ENCODE data around the gene TMX1.

The TMX1 gene

GRCh38 chr14:51206462-51206861 lies 33.6 kb upstream of the TMX1 start:
- no peak for TF ChIP-seq CTCF (IDR thresholded peaks at IDR 0.05; ENCODE audit: insufficient read depth, low read length, poor library complexity, severe bottlenecking)
- no peak for DNase-seq (ENCODE audit: extremely low read depth, insufficient read length)
- no peaks in the 10 kb centered on the region for H3K27me3 ChIP-seq (replicated peaks; ENCODE audit: control insufficient read depth, insufficient read depth, low read length)
- no peak overlapping the region for H3K4me3 ChIP-seq (replicated peaks; ENCODE audit: low read depth, low read length)
- H3K36me3 ChIP-seq (ENCODE audit: control insufficient read depth, insufficient read depth, low read length) = no peaks in the 10 kb centered on the region

- no peak overlapping the region for H3K4me3 ChIP-seq (replicated peaks; ENCODE audit: low read depth, low read length)
- H3K36me3 ChIP-seq (ENCODE audit: control insufficient read depth, insufficient read depth, low read length) = no peaks in the 10 kb centered on the region
- no peak for TF ChIP-seq CTCF (IDR thresholded peaks at IDR 0.05; ENCODE audit: insufficient read depth, low read length, poor library complexity, severe bottlenecking)
- no peak for DNase-seq (ENCODE audit: extremely low read depth, insufficient read length)
- H3K27me3 ChIP-seq (replicated peaks; ENCODE audit: control insufficient read depth, insufficient read depth, low read length) = no peaks in the 10 kb centered on the region
Observed at GRCh38 chr14:51207621-51208020, 32.4 kb upstream of the TMX1 start.

DNA sequence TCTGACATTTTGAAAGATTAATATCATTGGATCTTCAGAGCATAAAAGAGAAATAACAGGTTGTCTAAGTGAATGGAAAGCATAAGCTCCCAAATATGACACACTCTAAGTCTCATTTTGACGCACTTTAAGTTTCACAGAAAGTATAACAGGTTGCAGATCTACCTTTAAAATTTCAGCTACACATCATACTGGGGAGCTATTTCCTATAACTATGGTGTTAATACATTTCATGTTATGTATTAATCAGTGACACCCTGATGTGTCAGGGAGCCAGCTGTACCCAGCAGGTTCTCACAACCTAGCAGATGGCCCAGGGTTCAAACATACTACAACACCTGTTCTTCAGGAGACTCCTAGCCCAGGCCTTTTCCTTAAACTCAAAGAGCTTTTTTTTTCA lies 31.1 kb upstream of the TMX1 start:
- Histone ChIP-seq H3K27me3 (replicated peaks; ENCODE audit: control insufficient read depth, insufficient read depth, low read length) (no peaks in the 10 kb centered on the region), H3K36me3 (ENCODE audit: control insufficient read depth, insufficient read depth, low read length) (no peaks in the 10 kb centered on the region), H3K4me3 (replicated peaks; ENCODE audit: low read depth, low read length) (no peak overlapping the region)
- DNase-seq (ENCODE audit: extremely low read depth, insufficient read length) = no peak
- TF ChIP-seq CTCF (IDR thresholded peaks at IDR 0.05; ENCODE audit: insufficient read depth, low read length, poor library complexity, severe bottlenecking) = no peak

GRCh38 chr14:51209457-51209856 lies 30.6 kb upstream of the TMX1 start:
- no peaks in the 10 kb centered on the region for H3K36me3 ChIP-seq (ENCODE audit: control insufficient read depth, insufficient read depth, low read length)
- no peak for DNase-seq (ENCODE audit: extremely low read depth, insufficient read length)
- no peak for TF ChIP-seq CTCF (IDR thresholded peaks at IDR 0.05; ENCODE audit: insufficient read depth, low read length, poor library complexity, severe bottlenecking)
- no peak overlapping the region for H3K4me3 ChIP-seq (replicated peaks; ENCODE audit: low read depth, low read length)
- no peaks in the 10 kb centered on the region for H3K27me3 ChIP-seq (replicated peaks; ENCODE audit: control insufficient read depth, insufficient read depth, low read length)

- TF ChIP-seq CTCF (IDR thresholded peaks at IDR 0.05; ENCODE audit: insufficient read depth, low read length, poor library complexity, severe bottlenecking) = no peak
- H3K36me3 ChIP-seq (ENCODE audit: control insufficient read depth, insufficient read depth, low read length) = no peaks in the 10 kb centered on the region
- DNase-seq (ENCODE audit: extremely low read depth, insufficient read length) = no peak
- H3K4me3 ChIP-seq (replicated peaks; ENCODE audit: low read depth, low read length) = no peak overlapping the region
- H3K27me3 ChIP-seq (replicated peaks; ENCODE audit: control insufficient read depth, insufficient read depth, low read length) = no peaks in the 10 kb centered on the region
Observed at GRCh38 chr14:51210594-51210993, 29.5 kb upstream of the TMX1 start.

DNA sequence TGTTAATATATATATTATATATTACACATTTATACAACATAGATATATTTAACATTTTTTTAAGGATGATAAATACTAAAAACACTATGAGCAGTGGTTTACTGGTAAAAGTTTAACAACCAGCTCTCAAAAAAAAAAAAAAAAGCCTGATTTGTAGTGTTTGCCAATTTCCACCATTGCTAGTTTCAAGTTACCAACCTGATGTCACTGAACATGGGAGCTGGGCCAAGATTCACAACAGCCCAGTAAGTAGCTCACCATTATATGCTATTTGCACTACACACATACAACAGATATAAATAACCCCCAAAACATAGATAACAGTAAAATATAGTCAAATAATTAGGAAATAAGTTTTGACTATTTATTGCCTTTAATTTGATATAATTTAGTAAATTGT lies 28.9 kb upstream of the TMX1 start:
- no peaks in the 10 kb centered on the region for H3K36me3 ChIP-seq (ENCODE audit: control insufficient read depth, insufficient read depth, low read length)
- H3K4me3 ChIP-seq (replicated peaks; ENCODE audit: low read depth, low read length) = no peak overlapping the region
- TF ChIP-seq CTCF (IDR thresholded peaks at IDR 0.05; ENCODE audit: insufficient read depth, low read length, poor library complexity, severe bottlenecking) = no peak
- DNase-seq (ENCODE audit: extremely low read depth, insufficient read length) = no peak
- no peaks in the 10 kb centered on the region for H3K27me3 ChIP-seq (replicated peaks; ENCODE audit: control insufficient read depth, insufficient read depth, low read length)

Data from GM06990 (cell line).